ENCODE data around the gene ZFYVE26.

DNA sequence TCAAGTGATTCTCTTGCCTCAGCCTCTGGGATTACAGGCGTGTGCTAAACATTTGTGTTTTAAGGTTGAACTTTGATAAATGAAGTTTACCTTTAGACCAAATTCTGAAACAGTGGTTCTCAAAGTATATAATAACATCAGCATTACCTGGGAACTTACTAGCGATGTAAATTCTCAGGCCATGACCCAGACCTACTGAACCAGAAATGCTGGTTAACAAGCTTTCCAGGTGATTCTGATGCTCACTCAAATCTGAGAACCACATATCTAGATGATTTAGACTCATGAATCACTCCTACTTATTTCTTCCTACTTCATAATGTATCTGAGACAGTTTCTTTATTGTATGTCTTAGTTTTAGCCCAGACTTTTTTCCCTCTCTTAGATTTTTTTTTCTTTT is 46.8 kb upstream of the ZFYVE26 start:
- TF ChIP-seq TBP (IDR thresholded peaks at IDR 0.05; ENCODE audit: low read depth, low read length) (no peak), CTCF (IDR thresholded peaks at IDR 0.05; ENCODE audit: control extremely low read depth in 1 of 3, insufficient read depth in 1 of 3, low read depth in 1 of 3, low read length in 3 of 3) (no peak), EZH2 (IDR thresholded peaks at IDR 0.05; ENCODE audit: low read depth, low read length, severe bottlenecking) (no peak)

All from H1 (cell line).